Activated CD4-positive, alpha-beta T cell treated with anti-CD3 and anti-CD28 coated beads for 24 hours (primary cell): ENCODE results near the gene NEAT1.

Source experiments
- DNase-seq, 2 donors: peaks; one replicate each; pipeline ENCODE4 v3.0.0-alpha.2; 2020; ENCODE audit warnings: low read depth in 2 of 2

Gene NEAT1

GRCh38 chr11:65433657-65434056, 11.1 kb downstream of the NEAT1 start:
- DNase-seq = no peak

GRCh38 chr11:65434057-65434666, 11.6 kb downstream of the NEAT1 start:
- DNase-seq = no peak

GRCh38 chr11:65434667-65435410, 12.2 kb downstream of the NEAT1 start:
- DNase-seq = no peak

GRCh38 chr11:65435411-65435931, 12.9 kb downstream of the NEAT1 start:
- no peak for DNase-seq

- no peak for DNase-seq
These were observed 13.4 kb downstream of the NEAT1 start for GRCh38 chr11:65435981-65436411.

- no peak for DNase-seq
These were observed 13.9 kb downstream of the NEAT1 start for GRCh38 chr11:65436412-65437032.

GRCh38 chr11:65437436-65438227, 15.0 kb downstream of the NEAT1 start:
- DNase-seq = no peak

GRCh38 chr11:65438257-65439151, 15.9 kb downstream of the NEAT1 start:
- no peak for DNase-seq

- DNase-seq = no peak
These were observed 17.0 kb downstream of the NEAT1 start for GRCh38 chr11:65439331-65440181.

- DNase-seq = no peak
These were observed 18.4 kb downstream of the NEAT1 start for GRCh38 chr11:65440831-65441499.

GRCh38 chr11:65442842-65443331, 20.3 kb downstream of the NEAT1 start:
- no peak for DNase-seq

GRCh38 chr11:65444314-65445051, 21.9 kb downstream of the NEAT1 start:
- DNase-seq = no peak

- no peak for DNase-seq
These were observed 22.6 kb downstream of the NEAT1 start for GRCh38 chr11:65445101-65445603.

GRCh38 chr11:65445604-65446445, 23.2 kb downstream of the NEAT1 start:
- no peak for DNase-seq

GRCh38 chr11:65446446-65447277, 24.1 kb downstream of the NEAT1 start:
- DNase-seq = no peak

- no peak for DNase-seq
These were observed 25.4 kb downstream of the NEAT1 start for GRCh38 chr11:65448074-65448417.
